Ascending aorta (tissue), 2 donors: ENCODE data around the gene ZNF536. TPM values are rescaled to one million over a fixed set of nuclear protein-coding genes. Genes with fewer than 3 reads are reported as not detected.
"Not testable (repeated sequence)": the region's sequence is repeated elsewhere in the genome, so short reads cannot be mapped to it uniquely, and the experiment has no call there.

ENCODE experiments used
- DNase-seq, 2 donors: peaks; one replicate each; pipeline ENCODE4 v3.0.0-alpha.2; 2019; ENCODE audit warnings: low spot score in 2 of 2
- H3K27ac ChIP-seq, 2 donors: fragments of 200-600 bp; sonication (generic); one replicate each; pipeline ENCODE4 v1.5.1; 2016 to 2017; ENCODE audit warnings: mild to moderate bottlenecking in 1 of 2
- H3K27me3 ChIP-seq: fragments of 200-600 bp; sonication (generic); one replicate; pipeline ENCODE4 v1.5.1; 2017
- H3K36me3 ChIP-seq, 2 donors: fragments of 200-600 bp; sonication (generic); one replicate each; pipeline ENCODE4 v1.5.1; 2016
- H3K4me1 ChIP-seq, 2 donors: fragments of 200-600 bp; sonication (generic); one replicate each; pipeline ENCODE4 v1.5.1; 2016 to 2017; ENCODE audit warnings: mild to moderate bottlenecking in 1 of 2
- H3K4me3 ChIP-seq, 2 donors: fragments of 200-600 bp; sonication (generic); one replicate each; pipeline ENCODE4 v1.5.1; 2016 to 2017; ENCODE audit warnings: mild to moderate bottlenecking in 1 of 2
- H3K9me3 ChIP-seq, 2 donors: fragments of 200-600 bp; sonication (generic); one replicate each; pipeline ENCODE4 v1.5.1; 2016
- intact Hi-C: fragments of 100-400 bp; cut with DNase I; formaldehyde crosslinking; loops from one replicate; pipeline ENCODE4 v1.15.1; 2023
- total RNA-seq: library from RNA; depleted of rRNA; stranded (reverse); fragments of >200 nt; gene quantifications from one replicate; pipeline ENCODE4 v1.1.0, GENCODE V29; 2016
- TF ChIP-seq, protein P1 (sequence below), 3 experiments: fragments of 200-600 bp in 2 of 3; fragments of 450-650 bp in 1 of 3; sonication (generic) in 2 of 3; IDR thresholded peaks; one replicate each; pipeline ENCODE4 v1.5.1; 2016 to 2019; ENCODE audit warnings: antibody characterized with exemption in 3 of 3, mild to moderate bottlenecking in 1 of 3, moderate library complexity in 1 of 3

The ZNF536 gene
- total RNA-seq, 1 donor from 2014 or later: not detected

DNA sequence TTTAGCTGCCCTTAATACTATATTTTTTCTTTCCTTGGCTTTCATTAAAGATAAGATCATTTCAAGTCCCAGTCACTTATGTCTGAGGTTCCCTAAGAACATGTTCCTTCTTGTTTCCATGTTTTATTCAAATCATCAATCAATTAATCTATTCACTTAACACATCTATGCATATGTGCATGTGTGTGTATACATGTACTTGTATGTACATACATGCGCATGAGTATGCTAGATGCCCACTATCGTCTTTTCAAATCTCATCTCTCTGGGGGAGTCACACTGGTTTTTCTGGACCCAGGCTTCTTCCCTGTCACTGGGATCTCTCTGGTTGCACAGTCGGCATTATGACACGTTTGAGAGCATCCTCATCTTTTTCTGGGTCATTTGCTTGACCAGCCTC, 108.9 kb downstream of the ZNF536 start:
- intact Hi-C loops: no loop called here
- Histone ChIP-seq H3K4me3 (no peak overlapping the region), H3K9me3 (no peaks in the 10 kb centered on the region), H3K27me3 (no peaks in the 10 kb centered on the region), H3K36me3 (no peaks in the 10 kb centered on the region), H3K27ac (no peak overlapping the region), H3K4me1 (no peaks in the 10 kb centered on the region)
- TF ChIP-seq, protein P1, sequence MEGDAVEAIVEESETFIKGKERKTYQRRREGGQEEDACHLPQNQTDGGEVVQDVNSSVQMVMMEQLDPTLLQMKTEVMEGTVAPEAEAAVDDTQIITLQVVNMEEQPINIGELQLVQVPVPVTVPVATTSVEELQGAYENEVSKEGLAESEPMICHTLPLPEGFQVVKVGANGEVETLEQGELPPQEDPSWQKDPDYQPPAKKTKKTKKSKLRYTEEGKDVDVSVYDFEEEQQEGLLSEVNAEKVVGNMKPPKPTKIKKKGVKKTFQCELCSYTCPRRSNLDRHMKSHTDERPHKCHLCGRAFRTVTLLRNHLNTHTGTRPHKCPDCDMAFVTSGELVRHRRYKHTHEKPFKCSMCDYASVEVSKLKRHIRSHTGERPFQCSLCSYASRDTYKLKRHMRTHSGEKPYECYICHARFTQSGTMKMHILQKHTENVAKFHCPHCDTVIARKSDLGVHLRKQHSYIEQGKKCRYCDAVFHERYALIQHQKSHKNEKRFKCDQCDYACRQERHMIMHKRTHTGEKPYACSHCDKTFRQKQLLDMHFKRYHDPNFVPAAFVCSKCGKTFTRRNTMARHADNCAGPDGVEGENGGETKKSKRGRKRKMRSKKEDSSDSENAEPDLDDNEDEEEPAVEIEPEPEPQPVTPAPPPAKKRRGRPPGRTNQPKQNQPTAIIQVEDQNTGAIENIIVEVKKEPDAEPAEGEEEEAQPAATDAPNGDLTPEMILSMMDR (IDR thresholded peaks at IDR 0.05): no peak
- DNase-seq: no peak

DNA sequence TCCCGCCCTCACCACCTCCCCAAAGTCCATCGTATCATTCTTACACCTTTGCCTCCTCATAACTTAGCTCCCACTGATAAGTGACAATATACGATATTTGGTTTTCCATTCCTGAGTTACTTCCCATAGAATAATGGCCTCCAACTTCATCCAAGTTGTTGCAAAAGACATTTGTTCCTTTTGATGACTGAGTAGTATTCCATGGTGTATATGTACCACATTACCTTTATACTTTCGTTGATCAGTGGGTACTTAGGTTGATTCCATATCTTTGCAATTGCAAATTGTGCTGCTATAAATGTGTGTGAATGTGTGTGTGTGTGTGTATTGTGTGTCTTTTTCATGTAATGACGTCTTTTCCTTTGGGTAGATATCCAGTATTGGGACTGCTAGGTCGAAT, 109.6 kb downstream of the ZNF536 start:
- intact Hi-C loops: no loop called here
- Histone ChIP-seq H3K4me3 (no peak overlapping the region), H3K4me1 (no peaks in the 10 kb centered on the region), H3K36me3 (no peaks in the 10 kb centered on the region), H3K27ac (no peak overlapping the region), H3K27me3 (no peaks in the 10 kb centered on the region), H3K9me3 (no peaks in the 10 kb centered on the region)
- TF ChIP-seq, protein P1 (IDR thresholded peaks at IDR 0.05): no peak
- no peak for DNase-seq

DNA sequence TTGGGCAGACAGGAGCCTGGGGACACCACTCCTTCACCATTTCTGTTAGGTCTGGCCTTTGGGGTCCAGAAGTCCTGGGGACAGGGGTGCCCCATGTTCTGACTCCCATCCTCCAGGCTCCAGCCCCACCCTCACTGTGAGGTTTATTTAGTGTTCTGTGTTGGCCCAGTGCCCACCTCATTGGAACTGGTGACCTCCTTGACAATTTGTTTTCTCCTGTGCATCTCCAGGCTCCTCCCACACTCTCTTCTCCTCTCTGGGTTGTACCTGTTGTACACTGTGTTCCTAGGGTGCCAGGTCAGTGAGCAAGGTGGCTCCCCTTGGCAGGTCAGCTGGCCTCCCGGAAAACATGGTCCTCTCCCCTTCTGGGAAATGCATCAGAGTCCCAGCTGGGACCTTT, 110.8 kb downstream of the ZNF536 start:
- Histone ChIP-seq H3K4me3 (no peak overlapping the region), H3K27ac (no peak overlapping the region), H3K9me3 (no peaks in the 10 kb centered on the region), H3K4me1 (no peaks in the 10 kb centered on the region), H3K36me3 (no peaks in the 10 kb centered on the region), H3K27me3 (no peaks in the 10 kb centered on the region)
- intact Hi-C loops: no loop called here
- TF ChIP-seq, protein P1 (IDR thresholded peaks at IDR 0.05): no peak
- no peak for DNase-seq

DNA sequence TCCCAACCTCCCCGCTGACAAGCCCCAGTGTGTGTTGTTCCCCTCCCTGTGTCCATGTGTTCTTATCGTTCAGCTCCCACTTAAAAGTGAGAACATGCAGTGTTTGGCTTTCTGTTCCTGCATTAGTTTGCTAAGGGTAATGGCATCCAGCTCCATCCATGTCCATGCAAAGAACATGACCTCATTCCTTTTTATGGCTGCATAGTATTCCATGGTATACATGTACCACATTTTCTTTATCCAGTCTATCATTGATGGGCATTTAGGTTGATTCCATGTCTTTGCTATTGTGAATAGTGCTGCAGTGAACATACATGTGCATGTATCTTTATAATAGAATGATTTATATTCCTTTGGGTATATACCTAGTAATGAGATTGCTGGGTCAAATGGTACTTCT, 114.1 kb downstream of the ZNF536 start:
- DNase-seq, H3K9me3 ChIP-seq, H3K36me3 ChIP-seq, H3K4me1 ChIP-seq, intact Hi-C loops, H3K27me3 ChIP-seq, H3K4me3 ChIP-seq, H3K27ac ChIP-seq: not testable (repeated sequence)

DNA sequence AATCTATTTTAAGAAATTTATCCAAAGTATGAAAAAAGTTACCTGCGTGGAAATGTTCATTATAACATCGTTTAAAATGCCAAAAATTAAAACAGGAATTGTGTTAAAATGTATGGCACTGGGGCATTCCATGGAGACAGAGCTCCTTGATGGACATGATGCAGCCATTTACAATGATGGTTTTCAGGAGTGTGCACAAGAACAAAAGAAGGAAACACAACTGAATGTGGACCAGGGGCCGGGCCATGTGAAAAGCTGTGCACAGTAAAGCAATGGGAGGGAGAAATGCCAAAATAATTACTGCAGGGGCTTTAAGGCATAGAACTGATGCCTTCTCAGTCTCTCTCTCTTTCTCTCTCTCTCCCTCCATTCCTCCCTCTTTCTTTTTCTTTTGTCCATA, 115.0 kb downstream of the ZNF536 start:
- intact Hi-C loops: no loop called here
- Histone ChIP-seq H3K27ac (no peak overlapping the region), H3K4me3 (no peak overlapping the region), H3K36me3 (no peaks in the 10 kb centered on the region), H3K27me3 (no peaks in the 10 kb centered on the region), H3K9me3 (no peaks in the 10 kb centered on the region), H3K4me1 (no peaks in the 10 kb centered on the region)
- TF ChIP-seq, protein P1 (IDR thresholded peaks at IDR 0.05): no peak
- no peak for DNase-seq

DNA sequence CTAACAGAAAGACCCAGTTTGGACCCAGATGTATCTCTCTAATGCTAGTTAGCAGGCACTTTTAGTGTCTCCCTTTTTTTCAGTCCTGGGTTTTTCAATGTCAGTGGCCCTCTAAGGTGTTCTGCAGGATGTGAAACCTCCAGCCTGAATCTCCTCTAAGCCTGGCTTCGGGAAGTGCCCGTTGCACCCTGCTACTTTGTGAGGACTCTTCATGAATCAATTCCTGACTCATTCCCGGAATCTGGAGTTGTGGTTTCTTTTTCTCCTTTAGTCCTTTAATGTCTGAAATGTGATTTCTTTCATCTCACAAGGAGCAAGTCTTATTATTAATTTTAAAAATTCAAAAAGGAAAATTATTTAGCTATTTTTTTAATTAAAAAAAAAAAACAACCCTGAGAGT, 116.0 kb downstream of the ZNF536 start:
- TF ChIP-seq, protein P1 (IDR thresholded peaks at IDR 0.05): no peak
- DNase-seq: no peak
- Histone ChIP-seq H3K27ac (no peak overlapping the region), H3K36me3 (no peaks in the 10 kb centered on the region), H3K9me3 (no peaks in the 10 kb centered on the region), H3K4me3 (no peak overlapping the region), H3K27me3 (no peaks in the 10 kb centered on the region), H3K4me1 (no peaks in the 10 kb centered on the region)
- intact Hi-C loops: no loop called here
